H9 (cell line): ENCODE measurements around the gene KLHL22. TPM values are rescaled to one million over a fixed set of nuclear protein-coding genes. Genes with fewer than 3 reads are reported as not detected.

ENCODE experiments used
- DNase-seq: peaks from one replicate; pipeline ENCODE4 v3.0.0-alpha.2; 2017
- H2AFZ ChIP-seq: one replicate; pipeline ENCODE4 v1.6.1; 2013; ENCODE audit warnings: mild to moderate bottlenecking, low read length, control low read depth, moderate library complexity
- H2AK5ac ChIP-seq: 2 replicates; pipeline ENCODE4 v1.6.1; 2013; ENCODE audit warnings: low read length, control low read depth, mixed read lengths; ENCODE audit not compliant: insufficient read length
- H2BK120ac ChIP-seq: one replicate; pipeline ENCODE4 v1.6.1; 2013; ENCODE audit warnings: low read depth, mild to moderate bottlenecking, low read length, control low read depth, inconsistent platforms; ENCODE audit not compliant: poor library complexity, severe bottlenecking
- H2BK12ac ChIP-seq: 2 replicates; pipeline ENCODE4 v1.6.1; 2013; ENCODE audit warnings: low read length, control low read depth, mixed read lengths, low read depth; ENCODE audit not compliant: insufficient read length
- H2BK15ac ChIP-seq: 2 replicates; pipeline ENCODE4 v1.6.1; 2013; ENCODE audit warnings: low read depth, low read length, control low read depth
- H2BK20ac ChIP-seq: one replicate; pipeline ENCODE4 v1.6.1; 2013; ENCODE audit warnings: low read depth, mild to moderate bottlenecking, low read length, control low read depth, inconsistent platforms; ENCODE audit not compliant: poor library complexity, severe bottlenecking
- H2BK5ac ChIP-seq: 2 replicates; pipeline ENCODE4 v1.6.1; 2013; ENCODE audit warnings: low read length, control low read depth, mixed read lengths; ENCODE audit not compliant: insufficient read length
- H3K14ac ChIP-seq: 2 replicates; pipeline ENCODE4 v1.6.1; 2013; ENCODE audit warnings: low read length, control low read depth; ENCODE audit not compliant: insufficient read depth
- H3K18ac ChIP-seq: 2 replicates; pipeline ENCODE4 v1.6.1; 2013; ENCODE audit warnings: low read depth, mild to moderate bottlenecking, mixed read lengths, low read length, control low read depth; ENCODE audit not compliant: insufficient read length
- H3K23ac ChIP-seq: 2 replicates; pipeline ENCODE4 v1.6.1; 2013; ENCODE audit warnings: low read length, control low read depth, mixed read lengths, low read depth; ENCODE audit not compliant: insufficient read length
- H3K23me2 ChIP-seq: 2 replicates; pipeline ENCODE4 v1.6.1; 2013; ENCODE audit warnings: low read depth, mild to moderate bottlenecking, mixed read lengths, low read length, control low read depth; ENCODE audit not compliant: insufficient read length, poor library complexity, severe bottlenecking
- H3K27ac ChIP-seq: 2 replicates; pipeline ENCODE4 v1.5.1; 2013; ENCODE audit warnings: low read length, control low read depth, mixed read lengths, low read depth; ENCODE audit not compliant: insufficient read length
- H3K27me3 ChIP-seq: 2 replicates; pipeline ENCODE4 v1.6.1; 2013; ENCODE audit warnings: low read length, control low read depth, inconsistent platforms; ENCODE audit not compliant: insufficient read depth
- H3K4ac ChIP-seq: 2 replicates; pipeline ENCODE4 v1.6.1; 2013; ENCODE audit warnings: low read depth, mild to moderate bottlenecking, control low read depth, inconsistent platforms, low read length, moderate library complexity
- H3K4me1 ChIP-seq: 2 replicates; pipeline ENCODE4 v1.6.1; 2013; ENCODE audit warnings: low read length, control low read depth, inconsistent platforms; ENCODE audit not compliant: insufficient read depth
- H3K4me2 ChIP-seq: 2 replicates; pipeline ENCODE4 v1.6.1; 2013; ENCODE audit warnings: low read length, control low read depth, mixed read lengths; ENCODE audit not compliant: insufficient read length, insufficient read depth
- H3K56ac ChIP-seq: 2 replicates; pipeline ENCODE4 v1.6.1; 2013; ENCODE audit warnings: low read depth, mild to moderate bottlenecking, mixed read lengths, low read length, control low read depth; ENCODE audit not compliant: insufficient read length
- H3K79me1 ChIP-seq: 2 replicates; pipeline ENCODE4 v1.6.1; 2013; ENCODE audit warnings: low read depth, mild to moderate bottlenecking, moderate library complexity, low read length, control low read depth, inconsistent platforms; ENCODE audit not compliant: insufficient read depth, poor library complexity, severe bottlenecking
- H3K79me2 ChIP-seq: 2 replicates; pipeline ENCODE4 v1.6.1; 2013; ENCODE audit warnings: low read length, control low read depth, inconsistent platforms; ENCODE audit not compliant: insufficient read depth
- H3K9ac ChIP-seq: 2 replicates; pipeline ENCODE4 v1.6.1; 2013; ENCODE audit warnings: low read length, control low read depth, mixed read lengths; ENCODE audit not compliant: insufficient read length; ENCODE audit errors: extremely low read depth
- H3K9me3 ChIP-seq: one replicate; pipeline ENCODE4 v1.6.1; 2013; ENCODE audit warnings: low read depth, low read length, inconsistent platforms; ENCODE audit not compliant: control insufficient read depth
- H3T11ph ChIP-seq: one replicate; pipeline ENCODE4 v1.6.1; 2013; ENCODE audit warnings: mild to moderate bottlenecking, low read length, control low read depth, inconsistent platforms
- H4K20me1 ChIP-seq: one replicate; pipeline ENCODE4 v1.6.1; 2013; ENCODE audit not compliant: control insufficient read depth, insufficient read length, insufficient read depth
- H4K5ac ChIP-seq: 2 replicates; pipeline ENCODE4 v1.6.1; 2013; ENCODE audit warnings: low read depth, mild to moderate bottlenecking, mixed read lengths, low read length, control low read depth; ENCODE audit not compliant: insufficient read length
- H4K8ac ChIP-seq: replicated peaks from 2 replicates; pipeline ENCODE4 v1.6.1; 2013; ENCODE audit warnings: low read length, control low read depth, mixed read lengths, low read depth; ENCODE audit not compliant: insufficient read length
- H4K91ac ChIP-seq: 2 replicates; pipeline ENCODE4 v1.6.1; 2013; ENCODE audit warnings: low read depth, mild to moderate bottlenecking, moderate library complexity, mixed read lengths, low read length, control low read depth; ENCODE audit not compliant: insufficient read length
- H3K27ac Mint-ChIP-seq, 3 experiments: 2 replicates in 2 of 3; 3 replicates in 1 of 3; pipeline ENCODE4 v1.8.0; 2020 to 2021; ENCODE audit warnings: mixed read lengths in 3 of 3, mild to moderate bottlenecking in 1 of 3, moderate library complexity in 1 of 3
- H3K27me3 Mint-ChIP-seq: 2 replicates; pipeline ENCODE4 v1.8.0; 2021; ENCODE audit warnings: low read depth, mild to moderate bottlenecking, moderate library complexity, mixed read lengths
- H3K36me3 Mint-ChIP-seq, 3 experiments: 2 replicates in 2 of 3; 3 replicates in 1 of 3; pipeline ENCODE4 v1.8.0; 2020 to 2021; ENCODE audit warnings: low read depth in 3 of 3, mixed read lengths in 3 of 3; ENCODE audit not compliant: insufficient read depth in 1 of 3
- H3K4me1 Mint-ChIP-seq, 2 experiments: 2 replicates each; pipeline ENCODE4 v1.8.0; 2020; ENCODE audit warnings: mixed read lengths in 2 of 2
- H3K4me3 Mint-ChIP-seq, 2 experiments: 2 replicates in 1 of 2; 3 replicates in 1 of 2; pipeline ENCODE4 v1.8.0; 2020 to 2021; ENCODE audit warnings: mild to moderate bottlenecking in 2 of 2, mixed read lengths in 2 of 2, moderate library complexity in 1 of 2
- H3K9me3 Mint-ChIP-seq, 2 experiments: 2 replicates in 1 of 2; 3 replicates in 1 of 2; pipeline ENCODE4 v1.8.0; 2020; ENCODE audit warnings: mild to moderate bottlenecking in 2 of 2, mixed read lengths in 2 of 2, moderate library complexity in 1 of 2
- CTCF ChIP-seq: fragments of 200-600 bp; sonication (generic); conservative IDR thresholded peaks from 3 replicates; pipeline ENCODE4 v1.8.0; 2021; ENCODE audit warnings: antibody characterized with exemption, mild to moderate bottlenecking
- WGBS: extraction: QIAGEN DNeasy Blood & Tissue Kit; methylation state at CpG from one replicate; pipeline ENCODE4 v1.1.7; 2013; ENCODE audit warnings: missing lambda C conversion rate, low lambda C conversion rate, mixed read lengths; ENCODE audit not compliant: insufficient read length; ENCODE audit errors: extremely low coverage; 5-methylcytosine and 5-hydroxymethylcytosine counted together
- total RNA-seq: library from RNA; stranded (reverse); gene quantifications from 2 replicates; pipeline ENCODE4 v1.2.1, GENCODE V29; 2021

Gene KLHL22
- total RNA-seq, 1 experiment from 2014 or later: 11.9 TPM

- TF ChIP-seq CTCF: no peak
- H3K14ac ChIP-seq: no peak overlapping the region
- no peak overlapping the region for H3T11ph ChIP-seq
- no peak overlapping the region for H2BK5ac ChIP-seq
- Mint-ChIP-seq H3K27me3 (peaks cover under 1% of the 10 kb centered on the region), H3K4me1 (peaks cover 10 to 12% of the 10 kb centered on the region in 2 experiments), H3K36me3 (peaks cover 6 to 25% (median 16%) of the 10 kb centered on the region in 3 experiments; a peak in 6 of 7 replicates), H3K4me3 (no peak overlapping the region), H3K9me3 (no peaks in the 10 kb centered on the region), H3K27ac (no peak overlapping the region)
- no peak overlapping the region for H2AFZ ChIP-seq
- H3K23me2 ChIP-seq: peaks cover 14% of the 10 kb centered on the region
- DNase-seq: no peak
- H2BK20ac ChIP-seq: no peak overlapping the region
- H2BK15ac ChIP-seq: no peak overlapping the region
- no peak overlapping the region for H3K23ac ChIP-seq
- H3K18ac ChIP-seq: no peak overlapping the region
- H3K9ac ChIP-seq: no peak overlapping the region
- WGBS: no CpG with 5 or more reads among the region's 7 CpGs
- no peak overlapping the region for H4K91ac ChIP-seq
- H3K79me1 ChIP-seq: peaks cover 5% of the 10 kb centered on the region
- H3K4ac ChIP-seq: no peak overlapping the region
- no peaks in the 10 kb centered on the region for H4K20me1 ChIP-seq
- H3K27ac ChIP-seq: no peak overlapping the region
- H2AK5ac ChIP-seq: no peak overlapping the region
- H3K4me1 ChIP-seq: peaks cover 4% of the 10 kb centered on the region
- no peak overlapping the region for H4K8ac ChIP-seq
- H4K5ac ChIP-seq: no peak overlapping the region
- H2BK120ac ChIP-seq: no peak overlapping the region
- H3K56ac ChIP-seq: no peak overlapping the region
- no peaks in the 10 kb centered on the region for H3K79me2 ChIP-seq
- no peak overlapping the region for H2BK12ac ChIP-seq
- H3K9me3 ChIP-seq: no peaks in the 10 kb centered on the region
- no peak overlapping the region for H3K4me2 ChIP-seq
- no peaks in the 10 kb centered on the region; the same call in 1 of the 2 replicates for H3K27me3 ChIP-seq
These were observed 4.2 kb upstream of the KLHL22 start for GRCh38 chr22:20499769-20500168.
